Stimulated activated naive B cell treated with anti-CD40 and anti-IgM and Interleukin-4, amounts not matched to agents 10 μg/mL and 1 μg/mL and 100 μg/mL, for 72 hours (primary cell): Measurements from ENCODE around the gene CMTM3.
"Not testable (repeated sequence)": the region's sequence is repeated elsewhere in the genome, so short reads cannot be mapped to it uniquely, and the experiment has no call there.

Experiments
- ATAC-seq, 2 donors: fragments of 150-1000 bp; cut with Tn5 transposase; replicated peaks; 2 replicates each; pipeline ENCODE4 v1.10.0; 2021; ENCODE audit warnings: moderate library complexity in 1 of 2
- DNase-seq: peaks from one replicate; pipeline ENCODE4 v3.0.0; 2021
- H3K27ac Mint-ChIP-seq: one replicate; pipeline ENCODE4 v1.8.0; 2022; ENCODE audit warnings: mild to moderate bottlenecking, mixed read lengths
- H3K27me3 Mint-ChIP-seq, 2 donors: one replicate each; pipeline ENCODE4 v1.8.0; 2022; ENCODE audit warnings: mixed read lengths in 2 of 2
- H3K36me3 Mint-ChIP-seq, 2 donors: one replicate each; pipeline ENCODE4 v1.8.0; 2022; ENCODE audit warnings: mixed read lengths in 2 of 2, mild to moderate bottlenecking in 1 of 2
- H3K4me1 Mint-ChIP-seq, 2 donors: one replicate each; pipeline ENCODE4 v1.8.0; 2022; ENCODE audit warnings: mixed read lengths in 2 of 2, mild to moderate bottlenecking in 1 of 2
- H3K4me3 Mint-ChIP-seq, 2 donors: one replicate each; pipeline ENCODE4 v1.8.0; 2022; ENCODE audit warnings: mild to moderate bottlenecking in 2 of 2, mixed read lengths in 2 of 2, moderate library complexity in 1 of 2
- H3K9me3 Mint-ChIP-seq, 2 donors: one replicate each; pipeline ENCODE4 v1.8.0; 2022; ENCODE audit warnings: mixed read lengths in 2 of 2, mild to moderate bottlenecking in 1 of 2

CMTM3 gene

GRCh38 chr16:66623755-66624154, 19.3 kb downstream of the CMTM3 start:
- H3K9me3 Mint-ChIP-seq, result no peaks in the 10 kb centered on the region
- H3K27me3 Mint-ChIP-seq, result peaks cover 21 to 25% of the 10 kb centered on the region in 2 donors
- DNase-seq (no peak), ATAC-seq (no peak)
- H3K4me3 Mint-ChIP-seq, result no peak overlapping the region
- no peak overlapping the region for H3K27ac Mint-ChIP-seq
- peaks cover 0 to 2% of the 10 kb centered on the region in 2 donors for H3K36me3 Mint-ChIP-seq
- no peaks in the 10 kb centered on the region for H3K4me1 Mint-ChIP-seq

- H3K27me3 Mint-ChIP-seq, result peaks cover 8 to 20% of the 10 kb centered on the region in 2 donors
- not testable (repeated sequence) for H3K4me3 Mint-ChIP-seq, H3K4me1 Mint-ChIP-seq, H3K36me3 Mint-ChIP-seq, H3K9me3 Mint-ChIP-seq, ATAC-seq, H3K27ac Mint-ChIP-seq, DNase-seq
These were observed 23.3 kb downstream of the CMTM3 start for GRCh38 chr16:66627611-66628378.

GRCh38 chr16:66629856-66630255, 25.4 kb downstream of the CMTM3 start:
- Mint-ChIP-seq H3K27me3 (peaks cover 7 to 9% of the 10 kb centered on the region in 2 donors), H3K4me1 (no peaks in the 10 kb centered on the region), H3K27ac (no peak overlapping the region), H3K4me3 (no peak overlapping the region), H3K36me3 (peaks cover 0 to 2% of the 10 kb centered on the region in 2 donors), H3K9me3 (no peaks in the 10 kb centered on the region)
- DNase-seq (no peak), ATAC-seq (no peak)

GRCh38 chr16:66630561-66631260, 26.2 kb downstream of the CMTM3 start:
- not testable (repeated sequence) for H3K27ac Mint-ChIP-seq, DNase-seq, H3K4me1 Mint-ChIP-seq, H3K4me3 Mint-ChIP-seq, ATAC-seq, H3K27me3 Mint-ChIP-seq, H3K36me3 Mint-ChIP-seq, H3K9me3 Mint-ChIP-seq

DNA sequence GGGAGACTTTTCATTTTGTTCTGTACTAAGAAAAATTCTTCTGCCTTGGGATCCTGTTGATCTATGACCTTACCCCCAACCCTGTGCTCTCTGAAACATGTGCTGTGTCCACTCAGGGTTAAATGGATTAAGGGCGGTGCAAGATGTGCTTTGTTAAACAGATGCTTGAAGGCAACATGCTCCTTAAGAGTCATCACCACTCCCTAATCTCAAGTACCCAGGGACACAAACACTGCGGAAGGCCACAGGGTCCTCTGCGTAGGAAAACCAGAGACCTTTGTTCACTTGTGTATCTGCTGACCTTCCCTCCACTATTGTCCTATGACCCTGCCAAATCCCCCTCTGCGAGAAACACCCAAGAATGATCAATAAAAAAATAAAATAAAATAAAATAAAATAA, 27.1 kb downstream of the CMTM3 start:
- ATAC-seq, H3K27ac Mint-ChIP-seq, DNase-seq, H3K36me3 Mint-ChIP-seq, H3K4me1 Mint-ChIP-seq, H3K4me3 Mint-ChIP-seq, H3K9me3 Mint-ChIP-seq: not testable (repeated sequence)
- H3K27me3 Mint-ChIP-seq, result peaks cover 9 to 11% of the 10 kb centered on the region in 2 donors

DNA sequence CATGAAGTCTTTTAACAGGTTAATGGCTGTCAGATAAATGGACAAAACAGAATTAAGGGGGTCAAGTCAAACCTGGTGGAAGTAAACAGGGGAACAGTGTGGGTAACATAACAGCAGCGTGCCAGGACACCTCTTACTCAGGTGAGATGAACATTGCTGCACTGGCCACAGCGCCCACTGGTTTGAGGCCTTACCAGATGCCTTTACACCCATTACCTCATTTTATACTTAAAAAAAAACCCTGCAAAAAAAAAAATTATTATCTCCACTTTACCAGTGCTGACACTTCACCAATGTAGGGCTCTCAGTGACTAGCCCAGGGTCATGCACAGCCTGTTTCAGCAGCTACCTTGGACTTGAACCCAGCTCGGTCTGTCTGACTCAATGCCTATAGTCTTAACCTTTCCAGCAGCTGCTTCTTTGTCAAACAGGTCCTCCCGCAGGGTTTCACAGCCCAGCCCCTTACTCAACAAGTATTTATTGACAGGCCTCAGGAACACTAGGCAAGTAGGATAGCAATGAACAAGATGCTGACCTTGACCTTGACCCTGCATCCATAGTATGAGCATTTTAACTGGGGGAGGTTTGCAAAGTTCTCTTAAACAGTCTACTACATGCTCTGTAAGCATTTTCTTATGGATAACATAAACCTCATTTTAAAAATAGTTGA, 30.2 kb downstream of the CMTM3 start:
- Mint-ChIP-seq H3K9me3 (no peaks in the 10 kb centered on the region), H3K4me3 (no peak overlapping the region), H3K36me3 (no peaks in the 10 kb centered on the region), H3K27me3 (peaks cover 21 to 24% of the 10 kb centered on the region in 2 donors), H3K4me1 (no peaks in the 10 kb centered on the region), H3K27ac (no peak overlapping the region)
- ATAC-seq (no peak), DNase-seq (no peak)

GRCh38 chr16:66635406-66635805, 30.9 kb downstream of the CMTM3 start:
- no peak for DNase-seq
- Mint-ChIP-seq H3K27ac (peak overlapping the region; percentile 56), H3K27me3 (peaks cover 26 to 27% of the 10 kb centered on the region in 2 donors), H3K9me3 (no peaks in the 10 kb centered on the region), H3K4me3 (no peak overlapping the region), H3K4me1 (no peaks in the 10 kb centered on the region), H3K36me3 (no peaks in the 10 kb centered on the region)
- no peak for ATAC-seq

DNA sequence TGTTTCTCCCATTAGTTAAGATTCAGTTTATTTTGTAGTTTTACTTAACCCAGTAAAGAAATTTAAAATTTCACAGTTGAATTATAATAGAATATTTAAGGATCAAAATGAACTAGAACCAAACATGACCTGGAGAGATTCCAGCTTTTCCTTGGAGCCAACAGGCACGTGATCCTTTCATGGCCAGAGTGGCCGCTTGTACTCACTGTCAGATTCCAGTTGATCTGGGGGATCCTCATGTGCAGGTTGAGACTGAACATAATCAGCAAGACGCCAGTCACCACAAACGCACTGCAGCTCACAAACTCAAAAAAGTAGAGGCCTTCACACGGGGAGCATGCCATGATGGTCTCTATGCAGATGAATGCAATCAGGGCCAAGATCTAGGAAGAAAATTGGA, 31.7 kb downstream of the CMTM3 start:
- DNase-seq (no peak), ATAC-seq (no peak)
- Mint-ChIP-seq H3K27ac (no peak overlapping the region), H3K27me3 (peaks cover 29 to 32% of the 10 kb centered on the region in 2 donors), H3K36me3 (no peaks in the 10 kb centered on the region), H3K9me3 (no peaks in the 10 kb centered on the region), H3K4me3 (no peak overlapping the region), H3K4me1 (no peaks in the 10 kb centered on the region)

GRCh38 chr16:66637806-66638205, 33.3 kb downstream of the CMTM3 start:
- Mint-ChIP-seq H3K4me1 (no peaks in the 10 kb centered on the region), H3K9me3 (no peaks in the 10 kb centered on the region), H3K27ac (no peak overlapping the region), H3K4me3 (no peak overlapping the region), H3K27me3 (peaks cover 20 to 27% of the 10 kb centered on the region in 2 donors), H3K36me3 (no peaks in the 10 kb centered on the region)
- no peak for ATAC-seq
- DNase-seq, result no peak

DNA sequence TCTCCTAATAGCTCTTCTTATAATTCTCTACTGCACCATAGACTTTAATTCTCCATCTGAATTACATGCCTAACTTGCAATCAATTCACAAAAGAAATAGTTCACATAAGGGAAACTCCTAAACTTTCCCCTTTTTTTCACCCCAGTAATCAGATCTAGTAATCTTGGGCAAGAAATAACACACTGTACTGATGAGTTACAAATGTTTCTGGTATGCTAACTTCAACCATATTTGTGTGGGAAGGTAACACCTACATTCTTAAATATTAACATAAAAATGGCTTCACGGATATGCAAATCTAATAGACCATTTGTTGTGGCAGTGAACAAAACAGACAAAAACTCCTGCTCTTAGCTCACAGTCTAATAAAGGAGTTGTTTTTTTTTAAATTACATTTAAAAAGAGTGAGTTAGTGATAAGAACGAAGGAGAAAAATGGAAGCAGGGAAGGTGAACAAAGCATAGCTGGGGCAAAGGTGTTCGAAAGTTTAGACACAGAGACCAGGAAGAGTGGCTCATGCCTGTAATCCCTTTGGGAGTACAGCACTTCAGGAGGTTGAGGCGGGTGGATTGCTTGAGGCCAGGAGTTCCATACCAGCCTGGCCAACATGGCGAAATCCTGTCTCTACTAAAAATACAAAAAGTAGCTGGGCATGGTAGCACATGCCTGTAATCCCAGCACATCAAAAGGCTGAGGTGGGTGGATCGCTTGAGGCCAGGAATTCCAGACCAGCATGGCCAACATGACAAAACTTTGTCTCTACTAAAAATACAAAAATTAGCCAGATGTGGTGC, 34.8 kb downstream of the CMTM3 start:
- Mint-ChIP-seq H3K9me3 (no peaks in the 10 kb centered on the region), H3K4me3 (no peak overlapping the region), H3K27me3 (peaks cover 20 to 24% of the 10 kb centered on the region in 2 donors), H3K4me1 (no peaks in the 10 kb centered on the region), H3K27ac (no peak overlapping the region), H3K36me3 (no peaks in the 10 kb centered on the region)
- DNase-seq (no peak), ATAC-seq (no peak)

DNA sequence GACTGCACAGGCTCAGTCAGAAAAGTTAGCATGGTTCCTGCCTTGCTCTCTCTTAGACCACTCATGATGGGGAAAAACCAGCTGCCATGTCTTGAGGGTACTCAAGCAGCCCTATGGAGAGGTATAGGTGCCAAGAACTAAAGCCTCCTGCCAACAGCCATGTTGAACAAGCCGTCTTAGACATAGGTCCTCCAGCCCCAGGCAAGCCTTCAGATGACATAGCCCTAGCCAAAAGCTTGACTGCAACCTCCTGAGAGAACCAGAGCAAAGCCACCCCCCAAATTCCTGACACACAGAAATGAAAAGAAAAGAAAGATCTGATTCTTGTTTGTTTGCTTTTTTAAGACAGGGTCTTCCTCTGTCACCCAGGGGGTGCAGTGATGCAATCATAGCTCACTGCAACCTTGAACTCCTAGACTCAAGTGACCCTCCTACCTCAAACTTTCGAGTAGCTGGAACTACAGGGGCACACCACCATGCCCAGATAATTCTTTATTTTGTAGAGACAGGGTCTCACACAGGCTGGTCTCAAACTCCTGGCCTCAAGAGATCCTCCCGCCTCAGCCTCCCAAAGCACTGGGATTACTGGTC, 36.3 kb downstream of the CMTM3 start:
- H3K36me3 Mint-ChIP-seq, result no peaks in the 10 kb centered on the region
- peaks cover 20 to 28% of the 10 kb centered on the region in 2 donors for H3K27me3 Mint-ChIP-seq
- DNase-seq (no peak), ATAC-seq (no peak)
- no peak overlapping the region for H3K27ac Mint-ChIP-seq
- no peaks in the 10 kb centered on the region for H3K4me1 Mint-ChIP-seq
- no peak overlapping the region for H3K4me3 Mint-ChIP-seq
- no peaks in the 10 kb centered on the region for H3K9me3 Mint-ChIP-seq

GRCh38 chr16:66641387-66641786, 36.9 kb downstream of the CMTM3 start:
- no peak for DNase-seq
- ATAC-seq, result no peak
- Mint-ChIP-seq H3K36me3 (no peaks in the 10 kb centered on the region), H3K4me3 (no peak overlapping the region), H3K27ac (no peak overlapping the region), H3K9me3 (no peaks in the 10 kb centered on the region), H3K4me1 (no peaks in the 10 kb centered on the region), H3K27me3 (peaks cover 20 to 26% of the 10 kb centered on the region in 2 donors)

DNA sequence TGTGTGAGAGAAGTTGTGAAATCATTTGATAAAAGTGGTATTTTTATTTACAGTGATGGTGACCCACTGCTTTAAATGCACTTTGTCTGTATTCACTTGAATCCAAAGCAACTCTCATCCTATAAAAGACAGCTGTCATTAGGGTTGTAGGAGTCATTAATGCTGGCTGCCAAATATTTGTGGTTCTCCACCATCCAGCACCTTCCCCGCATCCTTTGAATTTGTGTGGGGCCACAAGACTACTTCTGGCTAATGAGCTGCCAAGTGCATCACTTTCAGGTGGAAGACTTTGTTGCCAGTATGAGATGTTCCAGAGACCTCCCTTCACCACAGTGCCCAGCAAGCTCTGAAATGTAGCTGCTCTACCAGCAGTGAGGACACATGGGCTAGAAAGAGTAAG, 43.4 kb downstream of the CMTM3 start:
- peaks cover 6 to 11% of the 10 kb centered on the region in 2 donors for H3K4me1 Mint-ChIP-seq
- H3K36me3 Mint-ChIP-seq, result no peaks in the 10 kb centered on the region

GRCh38 chr16:66649167-66649566, 44.7 kb downstream of the CMTM3 start:
- Mint-ChIP-seq H3K27me3 (peaks cover 12 to 18% of the 10 kb centered on the region in 2 donors), H3K9me3 (no peaks in the 10 kb centered on the region), H3K4me1 (peaks cover 8 to 15% of the 10 kb centered on the region in 2 donors), H3K27ac (no peak overlapping the region), H3K36me3 (no peaks in the 10 kb centered on the region), H3K4me3 (no peak overlapping the region)
- DNase-seq (no peak), ATAC-seq (no peak)

More for the DNA sequence above, 43.4 kb downstream of the CMTM3 start:
- H3K27ac Mint-ChIP-seq, result no peak overlapping the region
- H3K4me3 Mint-ChIP-seq, result no peak overlapping the region
- peaks cover 10 to 12% of the 10 kb centered on the region in 2 donors for H3K27me3 Mint-ChIP-seq
- DNase-seq (no peak), ATAC-seq (no peak)
- H3K9me3 Mint-ChIP-seq, result no peaks in the 10 kb centered on the region
